ENCODE data around the gene PPP1R16B. TPM values are rescaled to one million over a fixed set of nuclear protein-coding genes. Genes with fewer than 3 reads are reported as not detected.

Gene PPP1R16B
- total RNA-seq, 2 donors from 2014 or later, result 1.6 to 4.7 TPM

- Histone ChIP-seq H3K4me1 (peaks cover 16% of the 10 kb centered on the region), H3K27ac (no peak overlapping the region), H3K36me3 (replicated peaks in 1 of 2; ENCODE audit: insufficient read depth in 1 of 2, low read depth in 2 of 2) (no peaks in the 10 kb centered on the region), H3K27me3 (no peaks in the 10 kb centered on the region), H3K9me3 (no peaks in the 10 kb centered on the region), H3K4me3 (no peak overlapping the region)
- TF ChIP-seq, protein P1, sequence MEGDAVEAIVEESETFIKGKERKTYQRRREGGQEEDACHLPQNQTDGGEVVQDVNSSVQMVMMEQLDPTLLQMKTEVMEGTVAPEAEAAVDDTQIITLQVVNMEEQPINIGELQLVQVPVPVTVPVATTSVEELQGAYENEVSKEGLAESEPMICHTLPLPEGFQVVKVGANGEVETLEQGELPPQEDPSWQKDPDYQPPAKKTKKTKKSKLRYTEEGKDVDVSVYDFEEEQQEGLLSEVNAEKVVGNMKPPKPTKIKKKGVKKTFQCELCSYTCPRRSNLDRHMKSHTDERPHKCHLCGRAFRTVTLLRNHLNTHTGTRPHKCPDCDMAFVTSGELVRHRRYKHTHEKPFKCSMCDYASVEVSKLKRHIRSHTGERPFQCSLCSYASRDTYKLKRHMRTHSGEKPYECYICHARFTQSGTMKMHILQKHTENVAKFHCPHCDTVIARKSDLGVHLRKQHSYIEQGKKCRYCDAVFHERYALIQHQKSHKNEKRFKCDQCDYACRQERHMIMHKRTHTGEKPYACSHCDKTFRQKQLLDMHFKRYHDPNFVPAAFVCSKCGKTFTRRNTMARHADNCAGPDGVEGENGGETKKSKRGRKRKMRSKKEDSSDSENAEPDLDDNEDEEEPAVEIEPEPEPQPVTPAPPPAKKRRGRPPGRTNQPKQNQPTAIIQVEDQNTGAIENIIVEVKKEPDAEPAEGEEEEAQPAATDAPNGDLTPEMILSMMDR (IDR thresholded peaks at IDR 0.05), result no peak
- no peak for TF ChIP-seq POLR2A (IDR thresholded peaks at IDR 0.05)
- ATAC-seq, result no peak
- DNase-seq, result no peak
- 56% methylated on average over 10 to 13 of the region's 13 CpGs for WGBS, 2 donors
- intact Hi-C loops (cut with DNase I), result loop anchor here (10.0 kb wide), 1 partner anchor 245 kb away; no protein-coding TSS in a partner anchor
Measured at GRCh38 chr20:38889792-38890496, 84.4 kb downstream of the PPP1R16B start.

DNA sequence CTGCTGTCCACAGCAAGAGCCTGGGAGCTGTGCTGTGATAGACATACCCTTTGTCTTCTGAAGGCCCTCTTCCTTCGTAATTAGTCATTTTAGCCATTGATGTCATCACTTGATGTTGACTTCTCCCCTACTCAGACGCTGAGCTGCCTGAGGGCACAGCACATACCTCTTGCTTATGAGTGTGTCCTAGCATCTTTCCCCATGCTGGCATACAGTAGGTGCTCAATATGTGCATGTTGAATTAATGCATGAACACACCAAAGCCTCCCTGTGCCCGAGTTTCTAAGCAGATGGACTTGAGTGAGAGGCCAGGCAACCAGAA, 85.0 kb downstream of the PPP1R16B start:
- no peaks in the 10 kb centered on the region for H3K36me3 ChIP-seq (replicated peaks in 1 of 2; ENCODE audit: insufficient read depth in 1 of 2, low read depth in 2 of 2)
- H3K4me3 ChIP-seq, result no peak overlapping the region
- no peaks in the 10 kb centered on the region for H3K27me3 ChIP-seq
- peaks cover 16% of the 10 kb centered on the region for H3K4me1 ChIP-seq
- no peak overlapping the region for H3K27ac ChIP-seq
- intact Hi-C loops (cut with DNase I), result no loop called here
- ATAC-seq, result no peak
- H3K9me3 ChIP-seq, result no peaks in the 10 kb centered on the region
- 54 to 68% methylated on average over 3 of the region's 3 CpGs for WGBS, 2 donors
- no peak for DNase-seq
- TF ChIP-seq POLR2A (IDR thresholded peaks at IDR 0.05), result no peak
- TF ChIP-seq, protein P1 (IDR thresholded peaks at IDR 0.05), result no peak

DNA sequence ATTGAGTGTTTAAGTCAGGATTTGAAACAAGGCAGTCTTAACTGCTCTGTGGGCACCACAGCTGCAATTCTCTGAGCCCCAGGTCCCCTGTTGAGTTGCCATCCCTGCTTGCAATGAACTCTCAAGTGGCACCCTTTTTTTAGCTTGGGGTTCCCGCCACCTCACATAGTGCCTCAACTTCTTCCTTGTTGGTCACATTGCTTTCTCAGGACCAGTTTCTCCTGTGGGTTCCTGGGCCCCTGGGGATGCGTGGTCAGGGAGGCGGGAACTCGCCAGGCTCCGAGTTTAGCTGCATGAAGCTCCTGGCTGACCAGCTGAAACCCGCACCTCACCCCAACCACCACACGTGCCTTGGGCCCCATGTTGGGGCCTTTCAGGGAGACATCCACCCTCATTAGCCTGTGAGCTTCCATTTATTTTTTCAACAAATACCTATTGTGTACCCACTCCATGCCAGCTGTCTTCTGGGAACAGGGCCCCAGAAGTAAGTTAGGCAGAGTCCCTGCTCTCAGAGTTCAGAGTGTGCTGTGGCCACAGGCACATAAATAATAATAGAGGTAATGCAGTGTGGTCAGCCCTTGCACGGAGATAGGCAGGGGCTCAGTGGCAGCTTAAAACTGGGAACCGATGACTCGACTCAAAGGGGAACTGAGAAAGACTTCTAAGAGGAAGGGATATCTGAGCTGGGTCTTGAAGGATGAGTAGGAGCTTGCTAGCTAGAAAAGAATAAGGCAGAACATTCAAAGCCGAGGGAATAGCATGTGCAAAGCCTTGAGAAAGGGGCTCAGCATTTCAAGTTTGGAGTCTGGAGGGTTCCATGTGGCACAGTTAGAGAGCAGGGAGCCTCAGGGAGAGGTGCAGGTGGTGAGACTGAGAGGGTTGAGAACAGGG, 86.8 kb downstream of the PPP1R16B start:
- Histone ChIP-seq H3K27me3 (no peaks in the 10 kb centered on the region), H3K9me3 (no peaks in the 10 kb centered on the region), H3K27ac (no peak overlapping the region), H3K4me1 (peaks cover 16% of the 10 kb centered on the region), H3K4me3 (no peak overlapping the region), H3K36me3 (replicated peaks in 1 of 2; ENCODE audit: insufficient read depth in 1 of 2, low read depth in 2 of 2) (no peaks in the 10 kb centered on the region)
- no peak for DNase-seq
- WGBS, 2 donors, result 79 to 91% methylated on average over 11 of the region's 11 CpGs
- intact Hi-C loops (cut with DNase I), result no loop called here
- TF ChIP-seq, protein P1 (IDR thresholded peaks at IDR 0.05), result no peak
- no peak for TF ChIP-seq POLR2A (IDR thresholded peaks at IDR 0.05)
- ATAC-seq, result no peak

GRCh38 chr20:38893056-38893564, 87.6 kb downstream of the PPP1R16B start:
- intact Hi-C loops (cut with DNase I), result no loop called here
- no peak overlapping the region for H3K27ac ChIP-seq
- 18 to 24% methylated on average over 6 of the region's 6 CpGs for WGBS, 2 donors

More at GRCh38 chr20:38893056-38893564, 87.6 kb downstream of the PPP1R16B start:
- ATAC-seq, result no peak
- Histone ChIP-seq H3K4me3 (no peak overlapping the region), H3K36me3 (replicated peaks in 1 of 2; ENCODE audit: insufficient read depth in 1 of 2, low read depth in 2 of 2) (no peaks in the 10 kb centered on the region), H3K9me3 (no peaks in the 10 kb centered on the region), H3K27me3 (no peaks in the 10 kb centered on the region), H3K4me1 (peaks cover 16% of the 10 kb centered on the region)
- TF ChIP-seq, protein P1 (IDR thresholded peaks at IDR 0.05), result no peak
- TF ChIP-seq POLR2A (IDR thresholded peaks at IDR 0.05), result no peak
- no peak for DNase-seq

Measured in body of pancreas (tissue), 4 donors.